H4 (cell line): ENCODE results near the gene SFTPA2. TPM values are rescaled to one million over a fixed set of nuclear protein-coding genes. Genes with fewer than 3 reads are reported as not detected.
"Not testable (repeated sequence)": the region's sequence is repeated elsewhere in the genome, so short reads cannot be mapped to it uniquely, and the experiment has no call there.

ENCODE experiments used
- DNase-seq: peaks from one replicate; pipeline ENCODE4 v3.0.0-alpha.2; 2015; ENCODE audit warnings: low spot score
- total RNA-seq: library from RNA; depleted of rRNA; stranded (reverse); fragments of >200 nt; shearing (Covaris generic); gene quantifications from 2 replicates; pipeline ENCODE4 v1.2.3, GENCODE V29; 2014; rRNA removed

SFTPA2 gene
- total RNA-seq, 1 experiment from 2014 or later: not detected

DNA sequence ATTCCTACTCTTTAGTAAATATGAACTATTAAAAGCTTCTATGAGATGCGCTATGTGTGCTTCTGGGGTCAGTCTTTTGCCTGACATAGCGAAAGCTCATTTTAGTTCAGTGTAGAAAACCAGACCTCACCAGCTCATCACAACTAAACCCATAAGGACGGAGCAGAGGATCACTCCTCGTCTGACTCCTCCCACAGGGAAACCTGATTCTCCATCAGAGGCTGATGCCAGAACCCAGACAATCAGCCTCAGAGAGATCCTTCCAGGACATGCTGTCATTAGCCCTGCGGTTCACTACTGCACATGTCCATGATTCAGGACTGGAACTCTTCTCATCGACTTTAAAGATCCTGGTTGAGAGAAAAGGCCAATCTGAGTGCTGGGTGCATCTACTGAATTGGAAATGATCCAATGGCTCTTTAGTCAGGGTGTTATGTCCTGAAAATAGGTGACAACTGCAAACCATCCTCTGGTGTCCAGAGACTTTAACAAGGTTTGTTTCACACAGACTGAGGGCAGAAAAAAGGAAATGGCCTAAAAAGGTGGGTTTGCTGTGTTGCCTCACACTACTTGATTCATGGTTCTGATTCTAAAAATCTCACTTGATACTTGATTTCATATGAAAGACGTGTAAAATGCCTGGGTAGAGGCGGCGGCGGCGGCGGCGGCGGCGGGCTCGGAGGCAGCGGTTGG lies 48.2 kb downstream of the SFTPA2 start, which contains the start of gene EIF5AL1:
TSS of gene EIF5AL1 (plus strand) at position 643 of the 693 bp plus-strand sequence. CDS start 117 bp downstream, outside the sequence.
- not testable (repeated sequence) for DNase-seq

- not testable (repeated sequence) for DNase-seq
Measured at GRCh38 chr10:79509934-79510508, 50.2 kb downstream of the SFTPA2 start.

GRCh38 chr10:79509306-79509933 lies 50.8 kb downstream of the SFTPA2 start:
- not testable (repeated sequence) for DNase-seq

DNA sequence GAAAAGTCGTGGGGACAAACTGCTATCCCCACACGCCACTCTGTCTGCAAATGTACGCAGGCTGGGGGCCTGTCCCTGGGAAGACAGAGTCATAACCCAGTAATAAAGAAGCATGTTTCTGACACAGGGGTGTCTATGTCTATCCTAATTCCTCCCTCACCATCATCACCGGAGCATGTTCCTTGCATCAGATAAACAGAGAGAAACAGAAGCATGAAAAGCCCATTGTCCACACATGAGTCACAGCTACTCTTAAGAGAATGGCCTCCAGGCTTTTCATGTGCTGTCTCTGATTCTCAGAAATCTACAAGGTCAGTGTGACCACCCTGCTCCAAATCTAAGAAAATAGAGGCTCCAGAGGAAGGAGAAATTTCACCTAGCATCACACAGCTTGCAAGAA lies 52.0 kb downstream of the SFTPA2 start:
- DNase-seq: not testable (repeated sequence)

DNA sequence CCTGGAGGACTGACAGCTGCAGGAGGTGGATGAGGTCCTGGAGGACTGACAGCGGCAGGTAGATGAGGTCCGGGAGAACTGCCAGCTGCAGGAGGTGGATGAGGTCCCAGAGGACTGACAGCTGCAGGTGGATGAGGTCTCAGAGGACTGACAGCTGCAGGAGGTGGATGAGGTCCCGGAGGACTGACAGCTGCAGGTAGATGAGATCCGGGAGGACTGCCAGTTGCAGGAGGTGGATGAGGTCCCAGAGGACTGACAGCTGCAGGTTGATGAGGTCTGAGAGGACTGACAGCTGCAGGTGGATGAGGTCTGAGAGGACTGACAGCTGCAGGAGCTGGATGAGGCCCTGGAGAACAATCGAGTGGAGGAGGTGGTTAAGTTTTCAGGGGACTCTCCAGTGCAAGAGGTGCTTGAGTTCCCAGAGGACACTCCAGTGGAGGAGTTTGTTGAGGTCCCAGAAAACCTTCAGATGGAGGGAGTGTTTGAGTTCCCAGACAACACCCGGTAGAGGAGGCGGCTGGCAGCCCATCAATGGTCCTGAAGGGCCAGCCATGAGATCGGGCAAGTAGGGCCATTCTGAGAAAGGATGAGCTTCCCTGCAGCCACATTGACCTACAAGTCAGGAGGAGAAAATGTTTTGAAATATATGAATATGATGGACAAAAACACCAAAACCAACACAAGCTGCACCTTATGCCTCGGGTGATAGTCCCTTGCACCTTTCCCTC lies 52.6 kb downstream of the SFTPA2 start:
- DNase-seq: no peak

Other genes starting within 250 kb of the SFTPA2 start
- gene PPIF, start 212.9 kb downstream of the SFTPA2 start, total RNA-seq: 45.2 and 52.3 TPM in 2 replicates
- 8.7 and 8.8 TPM in 2 replicates for gene ZCCHC24, start 114.8 kb downstream of the SFTPA2 start, total RNA-seq
- gene EIF5AL1, start 47.9 kb downstream of the SFTPA2 start, total RNA-seq: 0.68 and 0.81 TPM in 2 replicates
- not detected in 2 replicates for gene SFTPA1, start 50.5 kb upstream of the SFTPA2 start, total RNA-seq
- 0.84 and 0.99 TPM in 2 replicates for gene NUTM2B, start 142.8 kb upstream of the SFTPA2 start, total RNA-seq